MM.1S (cell line): ENCODE measurements around the gene SLC39A1.

ENCODE experiments used
- CTCF ChIP-seq: fragments of 300-600 bp; sonication (generic); IDR thresholded peaks from 2 replicates; pipeline ENCODE4 v1.5.1; 2016; ENCODE audit warnings: antibody characterized with exemption, low read length, mixed read lengths
- EZH2phosphoT487 ChIP-seq: fragments of 300-600 bp; sonication (generic); IDR thresholded peaks from 2 replicates; pipeline ENCODE4 v1.6.1; 2018; ENCODE audit warnings: antibody characterized with exemption, low read length

GRCh38 chr1:154012129-154012528 is 48.8 kb upstream of the SLC39A1 start:
- TF ChIP-seq EZH2phosphoT487 (no peak), CTCF (no peak)
